ENCODE data around the gene MACF1. TPM values are rescaled to one million over a fixed set of nuclear protein-coding genes. Genes with fewer than 3 reads are reported as not detected.

MACF1 gene
- total and polyA plus RNA-seq, 2 of the 13 experiments (the other 11 are each of a cell fraction or from before 2014, with no cell fraction given), result 36.7 to 65.4 TPM

- FAIRE-seq, result no peak
Measured at GRCh38 chr1:39310691-39311090, 106.2 kb downstream of the MACF1 start.

More at GRCh38 chr1:39310691-39311090, 106.2 kb downstream of the MACF1 start:
- TF ChIP-seq GTF2F1 (IDR thresholded peaks at IDR 0.05; ENCODE audit: low read length) (no peak), ZBTB21 (CRISPR knock-in tag; IDR thresholded peaks at IDR 0.05) (no peak), MAFF (IDR thresholded peaks at IDR 0.05; ENCODE audit: low read depth, low read length) (no peak), ZBTB44 (CRISPR knock-in tag; IDR thresholded peaks at IDR 0.05) (no peak), NFE2 (CRISPR knock-in tag; IDR thresholded peaks at IDR 0.05) (no peak), TRIM24 (CRISPR knock-in tag; IDR thresholded peaks at IDR 0.05) (no peak), ERF (CRISPR knock-in tag; IDR thresholded peaks at IDR 0.05) (no peak), KAT2B (IDR thresholded peaks at IDR 0.05; ENCODE audit: borderline replicate concordance, low read depth, low read length) (no peak), ZNF839 (CRISPR knock-in tag; IDR thresholded peaks at IDR 0.05; ENCODE audit: borderline replicate concordance) (no peak), ZNF20 (CRISPR knock-in tag; IDR thresholded peaks at IDR 0.05) (no peak), ZNF503 (CRISPR knock-in tag; IDR thresholded peaks at IDR 0.05) (no peak), ZNF382 (CRISPR knock-in tag; IDR thresholded peaks at IDR 0.05; ENCODE audit: borderline replicate concordance) (no peak), PCBP2 (optimal IDR thresholded peaks at IDR 0.05; ENCODE audit: low read depth, low read length, poor library complexity, severe bottlenecking) (no peak), ZNF136 (CRISPR knock-in tag; IDR thresholded peaks at IDR 0.05; ENCODE audit: low read depth) (no peak), PLSCR1 (CRISPR knock-in tag; IDR thresholded peaks at IDR 0.05; ENCODE audit: borderline replicate concordance) (no peak), ZNF644 (CRISPR knock-in tag; IDR thresholded peaks at IDR 0.05; ENCODE audit: low read depth) (no peak), ZNF275 (CRISPR knock-in tag; IDR thresholded peaks at IDR 0.05; ENCODE audit: borderline replicate concordance) (no peak)
- intact Hi-C loops (cut with micrococcal nuclease; ENCODE audit: unreplicated experiment) (no loop called here), in situ Hi-C loops (cut with HindIII; ENCODE audit: extremely low pct_ligation_motif_present, low pct_unique_long_range_greater_than_20kb) (no loop called here)
- no peak for ATAC-seq
- no peaks in the 10 kb centered on the region; a peak in 1 of 5 replicates for H3K27me3 ChIP-seq (ENCODE audit: control insufficient read depth in 1 of 2, insufficient read depth in 2 of 2, low read length in 2 of 2)
- H3K79me2 ChIP-seq (ENCODE audit: insufficient read depth, low read length), result no peaks in the 10 kb centered on the region
- no peak overlapping the region for H2AFZ ChIP-seq (ENCODE audit: low read length)
- peaks cover under 1% of the 10 kb centered on the region; the same call in 1 of the 2 replicates for H3K4me1 ChIP-seq (ENCODE audit: insufficient read depth, low read length)
- POLR2A ChIA-PET, result no interaction called here
- no TSS peak for BruUV-seq (replicated peaks)
- H3K4me3 ChIP-seq (replicated peaks in 1 of 3; ENCODE audit: insufficient read depth in 1 of 3, low read depth in 2 of 3, low read length in 3 of 3), result no peak overlapping the region
- no peak overlapping the region for H3K9ac ChIP-seq (ENCODE audit: insufficient read depth, low read depth, low read length)
- WGBS (ENCODE audit: low lambda C conversion rate), result 88% methylated on average over 4 of the region's 4 CpGs
- CTCF ChIA-PET (ENCODE audit: low intra/inter-chr PET ratio, low total read pairs), result no interaction called here
- H3K9me3 ChIP-seq (ENCODE audit: low read length), result no peaks in the 10 kb centered on the region
- H3K36me3 ChIP-seq (replicated peaks in 1 of 2; ENCODE audit: control insufficient read depth in 1 of 2, insufficient read depth in 2 of 2, low read length in 2 of 2), result peaks cover 6 to 46% of the 10 kb centered on the region in 2 experiments
- DNase-seq (ENCODE audit: low spot score), result no peak
- H3K27ac ChIP-seq (ENCODE audit: extremely low read length, insufficient read depth, low read length), result no peak overlapping the region
- H4K20me1 ChIP-seq (ENCODE audit: insufficient read depth, low read length), result no peaks in the 10 kb centered on the region
- H3K4me2 ChIP-seq (ENCODE audit: low read depth, low read length), result no peak overlapping the region

Data from HepG2 (cell line).